ENCODE measurements around the gene CDH23.

DNA sequence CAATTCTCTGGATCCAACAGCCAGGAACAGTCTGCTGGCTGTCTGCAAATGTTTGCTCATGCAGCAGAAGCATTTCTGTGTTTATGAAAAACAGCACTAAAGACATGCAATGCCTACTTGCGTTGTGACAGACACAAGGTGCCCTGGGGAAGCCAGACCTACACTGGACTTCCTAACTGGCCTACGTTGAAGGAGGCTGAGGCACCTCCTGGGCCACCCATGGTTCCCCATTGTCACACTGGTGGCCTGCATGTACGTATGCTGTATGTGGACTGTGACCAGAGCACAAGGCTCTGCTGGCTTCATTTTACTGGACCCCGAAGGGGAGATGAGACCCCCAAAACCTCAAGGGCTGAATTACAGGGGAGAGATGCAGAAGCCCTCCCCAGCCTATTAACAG is 426.6 kb downstream of the CDH23 start:
- TF ChIP-seq, protein P1, sequence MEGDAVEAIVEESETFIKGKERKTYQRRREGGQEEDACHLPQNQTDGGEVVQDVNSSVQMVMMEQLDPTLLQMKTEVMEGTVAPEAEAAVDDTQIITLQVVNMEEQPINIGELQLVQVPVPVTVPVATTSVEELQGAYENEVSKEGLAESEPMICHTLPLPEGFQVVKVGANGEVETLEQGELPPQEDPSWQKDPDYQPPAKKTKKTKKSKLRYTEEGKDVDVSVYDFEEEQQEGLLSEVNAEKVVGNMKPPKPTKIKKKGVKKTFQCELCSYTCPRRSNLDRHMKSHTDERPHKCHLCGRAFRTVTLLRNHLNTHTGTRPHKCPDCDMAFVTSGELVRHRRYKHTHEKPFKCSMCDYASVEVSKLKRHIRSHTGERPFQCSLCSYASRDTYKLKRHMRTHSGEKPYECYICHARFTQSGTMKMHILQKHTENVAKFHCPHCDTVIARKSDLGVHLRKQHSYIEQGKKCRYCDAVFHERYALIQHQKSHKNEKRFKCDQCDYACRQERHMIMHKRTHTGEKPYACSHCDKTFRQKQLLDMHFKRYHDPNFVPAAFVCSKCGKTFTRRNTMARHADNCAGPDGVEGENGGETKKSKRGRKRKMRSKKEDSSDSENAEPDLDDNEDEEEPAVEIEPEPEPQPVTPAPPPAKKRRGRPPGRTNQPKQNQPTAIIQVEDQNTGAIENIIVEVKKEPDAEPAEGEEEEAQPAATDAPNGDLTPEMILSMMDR (IDR thresholded peaks at IDR 0.05): no peak
- TF ChIP-seq POLR2A (IDR thresholded peaks at IDR 0.05) (no peak), POLR2AphosphoS5 (IDR thresholded peaks at IDR 0.05; ENCODE audit: insufficient read depth in 1 of 2, low read depth in 1 of 2) (no peak)

Measured in vagina (tissue), 2 donors.